ENCODE measurements around the gene MRPS2.

MRPS2 gene

GRCh38 chr9:135480071-135480939 is 20.2 kb upstream of the MRPS2 start:
- no peak for DNase-seq (ENCODE audit: low spot score)

DNA sequence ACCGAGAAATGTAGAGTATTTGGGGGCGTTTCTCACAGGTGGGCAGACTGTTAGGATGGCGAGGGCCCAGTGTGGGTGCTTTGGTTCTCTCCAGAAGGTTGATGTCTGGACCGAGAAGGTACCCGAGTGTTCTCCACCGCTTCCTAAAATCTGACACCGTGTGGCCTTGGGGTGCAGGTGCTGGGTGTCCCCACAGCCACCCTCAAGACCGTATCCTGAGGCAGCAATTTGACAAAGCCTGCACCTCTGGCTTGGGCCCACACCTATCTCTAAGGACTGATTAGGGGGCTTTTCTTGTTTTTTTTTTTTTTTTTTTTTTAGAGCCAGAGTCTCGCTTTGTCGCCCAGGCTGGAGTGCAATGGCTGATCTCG is 19.6 kb upstream of the MRPS2 start:
- DNase-seq (ENCODE audit: low spot score): no peak

GRCh38 chr9:135482015-135482754 is 18.3 kb upstream of the MRPS2 start:
- no peak for DNase-seq (ENCODE audit: low spot score)

GRCh38 chr9:135484460-135485277 is 15.8 kb upstream of the MRPS2 start:
- DNase-seq (ENCODE audit: low spot score): peak; percentile 1

GRCh38 chr9:135485385-135485784 is 15.1 kb upstream of the MRPS2 start:
- DNase-seq (ENCODE audit: low spot score): no peak

DNA sequence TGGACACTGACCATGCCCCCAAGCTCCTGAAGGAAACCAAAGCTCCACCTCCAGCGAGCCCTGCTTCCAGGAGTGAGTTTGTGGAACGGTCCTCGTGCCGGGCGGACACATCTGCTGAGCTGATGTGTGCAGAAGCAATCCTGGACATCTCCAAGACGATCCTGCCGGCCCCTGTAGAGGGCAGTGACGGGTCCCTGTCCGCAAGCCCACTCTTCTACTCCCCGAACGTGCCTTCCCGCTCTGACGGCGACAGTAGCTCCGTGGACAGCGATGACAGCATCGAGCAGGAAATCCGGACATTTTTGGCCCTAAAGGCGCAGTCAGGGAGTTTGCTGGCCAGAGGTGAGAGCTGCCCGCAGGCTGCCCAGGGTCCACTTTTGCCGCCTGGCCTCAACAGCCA is 14.7 kb upstream of the MRPS2 start:
- no peak for DNase-seq (ENCODE audit: low spot score)

DNA sequence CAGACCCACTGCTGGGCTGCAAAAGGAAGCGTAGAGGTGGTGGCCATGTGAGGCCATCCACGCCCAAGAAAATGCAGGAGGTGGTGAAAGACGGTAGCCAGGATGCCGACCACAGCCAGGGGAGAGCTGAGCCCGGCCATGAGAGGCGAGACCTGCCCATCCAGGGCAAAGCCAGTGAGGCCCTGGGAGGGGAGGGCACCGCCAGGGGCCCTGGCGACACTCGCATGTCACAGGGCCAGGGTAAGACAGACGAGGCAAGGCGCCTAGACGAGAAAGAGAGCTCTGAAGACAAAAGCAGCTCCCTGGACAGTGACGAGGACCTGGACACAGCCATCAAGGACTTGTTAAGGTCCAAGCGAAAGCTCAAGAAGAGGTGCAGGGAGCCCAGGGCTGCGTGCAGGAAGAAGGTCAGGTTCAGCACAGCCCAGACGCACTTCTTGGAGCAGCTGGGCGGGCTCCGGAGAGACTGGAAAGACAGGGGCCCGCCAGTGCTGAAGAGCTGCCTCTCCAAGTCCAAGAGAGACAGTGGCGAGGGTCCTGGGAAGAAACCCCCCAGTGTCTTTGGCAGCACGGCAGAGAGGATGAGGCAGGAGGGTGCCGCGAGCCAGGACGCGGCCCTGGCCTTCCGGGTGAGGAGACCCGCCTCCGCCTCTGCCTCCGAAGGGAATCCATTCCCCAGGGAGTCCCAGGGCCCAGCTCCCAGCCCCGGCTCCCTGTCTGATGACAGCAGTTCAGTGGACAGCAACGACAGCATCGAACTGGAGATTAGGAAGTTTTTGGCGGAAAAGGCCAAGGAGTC is 14.0 kb upstream of the MRPS2 start:
- DNase-seq (ENCODE audit: low spot score): no peak

DNA sequence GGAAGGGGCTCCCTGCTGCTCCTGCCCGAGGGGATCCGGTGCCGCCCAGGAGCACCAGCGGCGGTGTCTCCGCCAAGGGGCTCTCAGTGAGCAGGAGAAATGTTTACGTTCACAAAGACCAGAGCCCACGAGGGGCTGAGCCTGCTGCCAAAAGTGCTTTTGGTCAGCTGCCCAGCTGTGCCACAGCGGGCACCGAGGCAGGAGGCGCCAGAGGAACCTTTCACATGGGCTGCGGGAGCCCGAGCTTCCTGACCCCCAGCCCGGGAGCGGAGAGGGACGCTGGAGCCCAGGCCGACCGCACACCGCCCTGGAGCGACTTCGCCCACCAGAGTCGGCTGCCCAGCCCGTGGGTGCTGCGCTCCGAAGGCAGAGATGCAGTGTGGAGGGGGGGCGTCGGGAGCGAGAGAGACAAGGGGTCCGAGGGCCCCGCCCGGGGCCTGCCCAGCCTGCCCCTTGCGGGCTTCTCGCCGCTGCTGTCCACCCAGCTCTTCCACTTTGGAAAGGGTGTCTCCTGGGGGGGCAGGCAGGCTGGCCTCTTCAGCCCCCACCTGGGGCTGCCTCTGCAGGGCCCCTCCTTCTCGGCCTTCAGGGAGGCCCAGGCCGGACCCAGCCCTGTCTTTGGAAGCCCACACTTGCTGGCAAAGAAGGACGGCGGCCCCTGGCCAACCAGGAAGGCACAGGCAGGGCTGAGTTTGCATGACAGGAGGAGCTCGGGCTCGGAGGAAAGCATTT is 13.0 kb upstream of the MRPS2 start:
- DNase-seq (ENCODE audit: low spot score): no peak

DNA sequence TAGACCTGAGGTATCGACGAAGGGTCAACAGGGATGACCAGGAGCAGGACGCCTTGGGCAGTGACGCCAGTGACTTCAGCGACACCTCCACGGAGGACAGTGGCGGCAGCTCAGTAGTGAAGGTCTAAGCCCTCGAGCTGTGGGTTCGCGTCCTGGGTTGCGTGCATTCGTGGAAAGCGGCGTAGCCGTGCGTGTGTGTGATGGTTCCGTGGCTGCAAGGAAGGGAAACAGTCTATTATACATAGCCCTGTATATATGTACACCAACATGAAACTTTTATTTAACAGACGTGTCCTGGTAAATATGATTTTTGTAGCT is 12.5 kb upstream of the MRPS2 start:
- DNase-seq (ENCODE audit: low spot score): no peak

DNA sequence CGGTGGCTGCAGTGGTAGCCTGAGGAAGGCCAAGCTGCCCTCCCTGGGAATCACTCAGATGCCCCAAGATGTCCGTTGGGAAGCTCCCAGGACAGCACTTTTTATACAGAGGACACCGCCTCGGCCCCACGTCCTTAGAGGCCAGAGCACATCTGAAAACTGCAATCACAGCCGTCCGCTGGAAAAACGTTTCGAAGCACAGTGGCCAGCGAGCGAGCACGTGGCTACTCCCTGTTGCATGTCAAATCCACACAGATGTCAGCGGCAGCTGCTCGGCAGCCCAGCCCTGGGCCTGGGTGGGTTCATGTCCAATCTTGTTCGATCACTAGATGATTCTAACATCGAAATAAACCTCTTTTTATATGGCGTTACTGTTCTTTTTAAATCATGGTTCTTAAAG is 12.0 kb upstream of the MRPS2 start:
- no peak for DNase-seq (ENCODE audit: low spot score)

DNA sequence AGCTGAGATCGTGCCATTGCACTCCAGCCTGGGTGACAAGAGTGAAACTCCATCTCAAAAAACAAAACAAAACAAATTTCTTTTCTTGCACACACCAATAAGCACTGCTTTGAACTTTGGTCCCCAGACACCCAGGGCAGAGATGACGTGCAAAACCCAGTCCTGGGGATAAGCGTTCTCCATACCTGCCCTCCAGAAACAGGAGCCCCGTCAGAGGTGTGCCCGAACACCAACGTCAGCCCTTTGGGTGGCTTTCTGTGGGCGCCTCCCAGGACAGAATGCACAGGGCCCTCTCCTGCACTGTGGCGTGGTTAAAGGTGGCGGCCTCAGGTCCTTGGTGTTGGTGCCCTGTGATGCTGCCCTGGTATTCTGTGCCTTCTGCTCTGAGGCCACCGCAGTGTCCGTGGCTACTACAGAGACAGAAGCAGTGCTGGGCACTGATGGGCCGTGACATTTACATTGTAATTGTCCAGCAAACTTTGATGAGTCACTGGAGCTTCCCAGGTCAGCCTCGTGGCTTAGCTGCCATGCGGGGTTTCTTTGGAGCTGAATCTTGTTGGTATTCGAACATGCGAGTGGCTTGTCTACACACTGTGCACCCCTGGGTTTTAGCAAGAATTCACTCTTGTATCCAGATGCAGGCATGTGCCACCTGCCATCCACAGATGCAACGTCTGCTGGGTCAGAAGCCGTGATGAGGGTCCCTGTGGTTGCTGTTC is 11.1 kb upstream of the MRPS2 start:
- DNase-seq (ENCODE audit: low spot score): no peak

- DNase-seq (ENCODE audit: low spot score): no peak
Observed at GRCh38 chr9:135490166-135490870, 10.2 kb upstream of the MRPS2 start.

- DNase-seq (ENCODE audit: low spot score): no peak
Observed at GRCh38 chr9:135490980-135491464, 9.5 kb upstream of the MRPS2 start.

- no peak for DNase-seq (ENCODE audit: low spot score)
Observed at GRCh38 chr9:135491764-135492163, 8.7 kb upstream of the MRPS2 start.

DNA sequence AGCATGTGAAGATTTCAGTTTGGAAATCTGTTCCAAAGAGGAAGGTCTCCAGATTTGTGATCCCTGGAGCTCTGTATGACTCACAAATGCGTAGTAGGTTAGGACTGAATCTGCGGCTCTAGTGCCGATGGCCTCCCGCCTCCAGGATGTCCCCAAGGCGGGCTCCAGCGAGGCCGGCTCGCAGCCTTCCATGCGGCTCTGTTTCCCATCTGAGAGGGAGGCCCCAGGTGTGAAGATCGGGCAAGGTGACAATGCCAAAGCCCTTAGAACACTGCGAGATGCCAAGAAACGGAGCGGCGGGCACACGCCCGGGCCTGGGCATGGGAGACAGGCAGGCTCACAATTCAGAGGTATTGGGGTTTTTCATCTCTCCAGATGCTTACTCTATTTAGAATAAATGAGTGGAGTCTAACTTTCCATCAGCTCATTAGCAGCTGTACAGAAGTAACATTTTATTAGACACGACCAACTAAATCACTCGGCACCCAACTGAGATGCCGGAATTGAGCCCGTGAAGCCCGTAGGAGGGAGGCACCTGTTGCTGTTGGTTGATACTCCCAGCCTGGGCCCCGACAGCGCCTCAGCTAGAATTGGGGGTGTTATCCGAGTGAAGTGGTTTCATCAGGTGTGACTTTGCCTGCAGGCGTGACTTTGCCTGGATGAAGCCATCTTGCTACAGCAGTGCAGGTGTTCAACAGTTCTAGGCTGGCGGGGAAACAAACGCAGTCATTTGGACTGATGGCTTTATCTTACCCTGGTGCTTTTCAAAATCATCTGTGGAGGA is 7.4 kb upstream of the MRPS2 start:
- DNase-seq (ENCODE audit: low spot score): no peak

DNA sequence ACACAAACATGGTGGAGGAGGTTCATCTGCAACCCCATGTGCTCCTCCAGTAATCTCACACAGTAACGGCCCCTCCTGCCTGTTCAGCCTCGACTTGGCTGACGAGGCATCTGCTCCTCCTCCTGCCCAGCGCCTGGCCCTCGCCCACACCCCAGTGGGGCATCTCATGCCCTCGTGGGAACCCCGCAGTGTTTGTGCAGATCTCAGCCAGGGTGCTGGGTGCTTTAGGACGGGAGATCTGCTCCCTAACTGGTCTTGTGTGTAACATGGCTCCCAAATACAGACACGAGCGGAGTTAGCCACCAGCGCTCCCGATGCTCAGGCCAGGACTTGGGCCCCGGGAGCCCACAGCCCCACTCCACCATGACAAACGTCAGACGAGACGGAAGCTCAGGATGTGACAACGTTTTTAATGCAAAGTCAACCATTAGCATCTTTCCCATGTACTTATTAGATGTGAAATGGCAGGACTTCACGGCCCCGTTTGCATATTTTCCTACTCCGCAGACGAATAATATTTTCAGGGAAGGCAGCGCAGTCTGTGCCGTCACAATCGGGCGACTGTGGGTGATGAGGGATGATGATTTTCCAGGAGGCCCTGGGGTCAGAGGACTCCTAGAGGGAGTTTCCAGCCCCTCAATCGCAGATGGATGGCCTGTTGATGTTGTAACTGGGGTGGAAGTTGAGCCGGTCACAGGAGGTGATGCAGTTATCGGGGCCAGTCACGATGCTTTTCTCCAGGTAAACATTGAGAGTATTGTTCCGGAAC is 5.5 kb upstream of the MRPS2 start:
- no peak for DNase-seq (ENCODE audit: low spot score)

GRCh38 chr9:135498381-135499126 is 1.9 kb upstream of the MRPS2 start:
- DNase-seq (ENCODE audit: low spot score): no peak

Measured in Ammon's horn (tissue), 1 donor.